ENCODE measurements around the gene OR6Q1. TPM values are rescaled to one million over a fixed set of nuclear protein-coding genes. Genes with fewer than 3 reads are reported as not detected.

The OR6Q1 gene
- not detected in 2 replicates for total RNA-seq (ENCODE audit: low replicate concordance)

DNA sequence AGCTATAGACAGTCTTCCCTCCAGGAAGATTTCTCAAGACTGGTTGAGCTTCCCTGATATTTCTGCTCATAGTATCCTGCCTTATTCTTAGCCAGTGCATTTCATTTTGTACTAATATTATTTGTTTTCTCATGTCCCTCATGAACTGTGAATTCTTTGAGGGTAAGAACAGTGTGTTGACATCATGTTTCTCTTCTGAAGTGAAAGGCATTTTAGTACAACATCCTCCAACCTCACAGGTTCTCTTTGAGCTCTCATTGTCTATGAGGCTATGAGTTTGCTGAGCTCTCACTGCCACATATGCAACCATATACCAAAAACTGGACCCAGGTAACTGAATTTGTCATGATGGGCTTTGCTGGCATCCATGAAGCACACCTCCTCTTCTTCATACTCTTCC is at the start of gene OR6Q1:
Gene OR6Q1 (plus strand): TSS at position 301 of the 400 bp plus-strand sequence. CDS start 0 bp downstream, at position 301.
- Histone ChIP-seq H3K4me1 (no peaks in the 10 kb centered on the region), H3K9ac (no peak within 1 kb of the TSS), H4K20me1 (ENCODE audit: low read depth) (no peaks in the 10 kb centered on the region), H3K36me3 (no peaks in the 10 kb centered on the region), H3K4me2 (no peak within 1 kb of the TSS), H3K27ac (no peak within 1 kb of the TSS), H3F3A (ENCODE audit: low read depth) (no peaks in the 10 kb centered on the region), H2AFZ (replicated peaks) (no peak within 1 kb of the TSS), H3K4me3 (no peak within 1 kb of the TSS), H3K9me3 (ENCODE audit: low read depth) (no peaks in the 10 kb centered on the region), H3K27me3 (no peaks in the 10 kb centered on the region), H3K79me2 (ENCODE audit: low read depth) (no peaks in the 10 kb centered on the region)
- Mint-ChIP-seq H3K4me1 (no peaks in the 10 kb centered on the region), H3K36me3 (no peaks in the 10 kb centered on the region), H3K4me3 (no peak within 1 kb of the TSS), H3K9me3 (no peaks in the 10 kb centered on the region), H3K27me3 (ENCODE audit: insufficient read depth, low read depth) (peaks cover 4% of the 10 kb centered on the region), H3K27ac (no peak within 1 kb of the TSS)
- no peak for TF ChIP-seq EZH2 (IDR thresholded peaks at IDR 0.05)
- TF ChIP-seq EZH2phosphoT487 (IDR thresholded peaks at IDR 0.05): no peak
- TF ChIP-seq, protein P1, sequence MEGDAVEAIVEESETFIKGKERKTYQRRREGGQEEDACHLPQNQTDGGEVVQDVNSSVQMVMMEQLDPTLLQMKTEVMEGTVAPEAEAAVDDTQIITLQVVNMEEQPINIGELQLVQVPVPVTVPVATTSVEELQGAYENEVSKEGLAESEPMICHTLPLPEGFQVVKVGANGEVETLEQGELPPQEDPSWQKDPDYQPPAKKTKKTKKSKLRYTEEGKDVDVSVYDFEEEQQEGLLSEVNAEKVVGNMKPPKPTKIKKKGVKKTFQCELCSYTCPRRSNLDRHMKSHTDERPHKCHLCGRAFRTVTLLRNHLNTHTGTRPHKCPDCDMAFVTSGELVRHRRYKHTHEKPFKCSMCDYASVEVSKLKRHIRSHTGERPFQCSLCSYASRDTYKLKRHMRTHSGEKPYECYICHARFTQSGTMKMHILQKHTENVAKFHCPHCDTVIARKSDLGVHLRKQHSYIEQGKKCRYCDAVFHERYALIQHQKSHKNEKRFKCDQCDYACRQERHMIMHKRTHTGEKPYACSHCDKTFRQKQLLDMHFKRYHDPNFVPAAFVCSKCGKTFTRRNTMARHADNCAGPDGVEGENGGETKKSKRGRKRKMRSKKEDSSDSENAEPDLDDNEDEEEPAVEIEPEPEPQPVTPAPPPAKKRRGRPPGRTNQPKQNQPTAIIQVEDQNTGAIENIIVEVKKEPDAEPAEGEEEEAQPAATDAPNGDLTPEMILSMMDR (IDR thresholded peaks at IDR 0.05): no peak
- DNase-seq (ENCODE audit: low spot score): no peak

DNA sequence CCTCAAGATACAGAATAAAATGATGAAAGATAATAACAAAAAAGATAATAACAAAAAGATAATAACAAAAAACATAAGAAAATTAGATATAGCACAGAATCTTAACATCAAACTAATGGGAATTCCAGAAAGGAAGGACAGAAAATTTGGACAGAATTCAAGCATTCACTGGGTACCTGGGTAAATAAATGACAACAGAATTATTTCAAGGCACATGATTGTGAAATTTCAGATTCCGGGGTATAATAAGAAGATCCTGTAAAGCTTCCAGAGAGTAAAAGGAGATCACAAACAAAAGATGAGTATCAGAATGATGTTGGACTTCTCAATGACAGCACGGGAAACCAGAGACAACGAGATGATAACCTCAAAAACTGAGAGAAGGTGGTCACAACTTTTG is 49.2 kb upstream of the OR6Q1 start:
- no peak overlapping the region for H3K9ac ChIP-seq
- no peaks in the 10 kb centered on the region for H3K79me2 ChIP-seq (ENCODE audit: low read depth)
- no peak overlapping the region for H3K4me2 ChIP-seq
- H3F3A ChIP-seq (ENCODE audit: low read depth): no peaks in the 10 kb centered on the region
- TF ChIP-seq EZH2phosphoT487 (IDR thresholded peaks at IDR 0.05) (no peak), EZH2 (IDR thresholded peaks at IDR 0.05) (no peak)
- TF ChIP-seq, protein P1 (IDR thresholded peaks at IDR 0.05): no peak
- H3K36me3 Mint-ChIP-seq: no peaks in the 10 kb centered on the region
- H3K27ac Mint-ChIP-seq: no peak overlapping the region
- H4K20me1 ChIP-seq (ENCODE audit: low read depth): no peaks in the 10 kb centered on the region
- no peaks in the 10 kb centered on the region for H3K27me3 ChIP-seq
- H3K4me1 Mint-ChIP-seq: peaks cover 15% of the 10 kb centered on the region
- no peaks in the 10 kb centered on the region for H3K36me3 ChIP-seq
- H3K4me3 Mint-ChIP-seq: no peak overlapping the region
- H3K9me3 ChIP-seq (ENCODE audit: low read depth): no peaks in the 10 kb centered on the region
- DNase-seq (ENCODE audit: low spot score): no peak
- peaks cover 30% of the 10 kb centered on the region for H3K4me1 ChIP-seq
- H3K27ac ChIP-seq: no peak overlapping the region
- H3K4me3 ChIP-seq: no peak overlapping the region
- peaks cover 3% of the 10 kb centered on the region for H3K27me3 Mint-ChIP-seq (ENCODE audit: insufficient read depth, low read depth)
- no peaks in the 10 kb centered on the region for H3K9me3 Mint-ChIP-seq
- H2AFZ ChIP-seq (replicated peaks): no peak overlapping the region

DNA sequence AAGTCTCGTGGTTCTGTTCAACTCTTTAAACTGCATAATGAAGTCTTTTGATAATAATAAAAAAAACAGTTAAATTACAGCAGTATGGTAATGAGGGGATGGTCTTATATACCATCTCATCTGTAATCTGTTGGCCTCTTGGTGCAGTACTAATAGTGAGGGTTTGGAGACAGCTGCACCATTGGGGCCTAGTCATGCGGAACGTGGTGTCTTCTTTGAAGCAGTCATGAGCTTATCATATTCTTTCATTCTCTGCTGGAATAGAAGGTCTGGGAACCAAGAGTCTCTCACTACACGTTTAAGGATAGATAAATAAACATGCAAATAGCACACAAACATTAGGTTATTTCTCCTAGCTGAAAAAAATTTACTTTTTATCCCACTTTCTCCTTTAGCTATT is 48.0 kb upstream of the OR6Q1 start:
- H3K9me3 Mint-ChIP-seq: no peaks in the 10 kb centered on the region
- H3K27ac ChIP-seq: no peak overlapping the region

More for the DNA sequence above, 48.0 kb upstream of the OR6Q1 start:
- Mint-ChIP-seq H3K4me1 (peaks cover 15% of the 10 kb centered on the region), H3K36me3 (no peaks in the 10 kb centered on the region), H3K4me3 (no peak overlapping the region), H3K27me3 (ENCODE audit: insufficient read depth, low read depth) (no peaks in the 10 kb centered on the region), H3K27ac (no peak overlapping the region)
- Histone ChIP-seq H2AFZ (replicated peaks) (no peak overlapping the region), H4K20me1 (ENCODE audit: low read depth) (no peaks in the 10 kb centered on the region), H3K36me3 (no peaks in the 10 kb centered on the region), H3K4me1 (peaks cover 21% of the 10 kb centered on the region), H3K27me3 (no peaks in the 10 kb centered on the region), H3K79me2 (ENCODE audit: low read depth) (no peaks in the 10 kb centered on the region), H3F3A (ENCODE audit: low read depth) (no peaks in the 10 kb centered on the region), H3K4me2 (peak overlapping the region; percentile 14), H3K9ac (no peak overlapping the region), H3K4me3 (no peak overlapping the region), H3K9me3 (ENCODE audit: low read depth) (no peaks in the 10 kb centered on the region)
- TF ChIP-seq EZH2 (IDR thresholded peaks at IDR 0.05) (no peak), EZH2phosphoT487 (IDR thresholded peaks at IDR 0.05) (no peak)
- TF ChIP-seq, protein P1 (IDR thresholded peaks at IDR 0.05): no peak
- peak; percentile 60 for DNase-seq (ENCODE audit: low spot score)

Measured in neural progenitor cell (in vitro differentiated cells).